Skeletal muscle satellite cell (primary cell): ENCODE measurements around the gene C6orf15.

Experiments
- H3K27me3 ChIP-seq: 2 replicates; pipeline ENCODE4 v1.7.0; 2013; ENCODE audit warnings: low read length; ENCODE audit not compliant: control insufficient read depth, insufficient read depth
- H3K36me3 ChIP-seq: 2 replicates; pipeline ENCODE4 v1.7.0; 2013; ENCODE audit warnings: mild to moderate bottlenecking, control low read depth, low read length; ENCODE audit not compliant: insufficient read depth
- H3K4me1 ChIP-seq: 2 replicates; pipeline ENCODE4 v1.7.0; 2013; ENCODE audit warnings: low read length; ENCODE audit not compliant: control insufficient read depth, insufficient read depth
- H3K4me2 ChIP-seq: 2 replicates; pipeline ENCODE4 v1.7.0; 2013; ENCODE audit warnings: mild to moderate bottlenecking, low read length
- H3K4me3 ChIP-seq: 2 replicates; pipeline ENCODE4 v1.7.0; 2013; ENCODE audit warnings: low read length
- H3K9ac ChIP-seq: 2 replicates; pipeline ENCODE4 v1.7.0; 2013; ENCODE audit warnings: mild to moderate bottlenecking, low read depth, low read length, moderate library complexity
- H3K9me3 ChIP-seq: replicated peaks from 2 replicates; pipeline ENCODE4 v1.7.0; 2013; ENCODE audit warnings: mild to moderate bottlenecking, control low read depth, low read length

Gene C6orf15

DNA sequence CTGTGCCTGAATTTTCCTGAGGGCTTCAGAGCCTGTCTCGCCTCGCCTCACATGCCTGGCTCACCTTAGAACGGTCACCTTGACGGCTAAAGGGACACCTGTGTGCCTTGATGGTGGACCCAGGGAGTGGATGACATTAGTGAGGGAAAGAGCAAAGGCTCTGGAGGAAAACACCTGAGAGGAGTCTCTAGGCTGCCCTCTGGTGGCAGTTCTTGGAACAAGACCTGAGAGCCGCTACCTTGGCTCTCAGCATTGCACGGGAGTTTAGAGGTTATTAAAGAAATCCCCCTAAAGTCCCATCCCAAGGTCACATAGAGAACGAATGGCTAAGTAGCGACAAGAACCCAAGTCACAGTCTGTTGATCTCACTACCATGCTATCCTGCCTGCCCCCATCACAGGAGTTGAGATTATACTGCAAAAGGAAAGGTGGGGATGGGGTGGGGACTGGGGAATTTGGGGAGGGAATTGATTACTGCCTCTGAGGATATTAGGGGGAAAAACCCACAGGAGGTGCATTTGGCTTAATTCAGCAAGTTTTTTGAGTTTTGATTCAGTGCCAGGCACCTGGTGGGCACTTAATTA lies 15.8 kb upstream of the C6orf15 start:
- H3K36me3 ChIP-seq: no peaks in the 10 kb centered on the region
- peaks cover 4% of the 10 kb centered on the region for H3K27me3 ChIP-seq
- H3K4me1 ChIP-seq: peaks cover 19% of the 10 kb centered on the region
- no peak overlapping the region for H3K4me3 ChIP-seq
- no peaks in the 10 kb centered on the region for H3K9me3 ChIP-seq
- no peak overlapping the region for H3K4me2 ChIP-seq
- no peak overlapping the region for H3K9ac ChIP-seq

GRCh38 chr6:31126396-31127175 lies 14.2 kb upstream of the C6orf15 start:
- H3K9me3 ChIP-seq: no peaks in the 10 kb centered on the region
- H3K9ac ChIP-seq: no peak overlapping the region

DNA sequence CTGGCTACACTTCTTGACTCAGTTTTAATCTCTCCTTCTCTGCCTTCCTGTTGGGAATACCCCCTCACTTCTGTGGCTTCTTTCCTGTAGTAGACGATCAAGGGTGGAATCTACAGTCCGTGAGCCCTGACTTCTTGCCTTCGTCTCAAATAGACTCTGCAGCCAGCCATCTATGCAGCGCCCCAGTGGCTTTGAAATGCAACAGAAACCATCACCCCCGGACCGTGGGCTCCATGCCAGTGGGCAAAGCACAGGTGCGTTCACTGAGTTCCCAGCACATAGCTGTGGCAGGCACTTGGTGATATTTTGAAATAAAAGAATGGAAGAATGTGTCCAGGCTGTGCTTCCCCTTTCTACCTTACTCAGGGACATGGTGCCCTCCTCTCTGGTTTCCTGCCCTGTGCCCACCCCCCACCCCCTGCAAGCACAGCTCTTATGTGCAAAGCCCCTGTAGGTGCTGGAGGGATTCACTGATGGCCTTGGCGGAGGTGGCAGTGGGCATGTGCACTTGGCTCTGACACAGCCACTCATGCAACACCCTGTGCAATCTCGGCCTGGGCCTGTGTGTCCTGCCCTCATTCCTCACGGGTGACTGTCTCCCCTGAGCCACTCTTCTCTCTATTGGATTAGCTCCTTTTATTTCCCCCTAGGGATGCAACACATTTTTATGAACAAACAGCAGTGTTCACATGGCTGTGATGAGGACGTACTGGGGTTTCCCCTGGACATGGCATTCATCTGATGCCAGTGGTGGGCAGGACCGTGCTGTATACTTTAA lies 13.4 kb upstream of the C6orf15 start:
- no peaks in the 10 kb centered on the region for H3K36me3 ChIP-seq
- H3K27me3 ChIP-seq: peaks cover 4% of the 10 kb centered on the region
- peaks cover 30% of the 10 kb centered on the region for H3K4me1 ChIP-seq
- H3K4me2 ChIP-seq: no peak overlapping the region
- no peaks in the 10 kb centered on the region for H3K9me3 ChIP-seq
- no peak overlapping the region for H3K9ac ChIP-seq
- no peak overlapping the region for H3K4me3 ChIP-seq

More at GRCh38 chr6:31126396-31127175, 14.2 kb upstream of the C6orf15 start:
- Histone ChIP-seq H3K4me3 (no peak overlapping the region), H3K4me1 (peaks cover 30% of the 10 kb centered on the region), H3K4me2 (no peak overlapping the region), H3K36me3 (no peaks in the 10 kb centered on the region), H3K27me3 (peaks cover 4% of the 10 kb centered on the region)

GRCh38 chr6:31125162-31125561 lies 12.8 kb upstream of the C6orf15 start:
- peaks cover 30% of the 10 kb centered on the region for H3K4me1 ChIP-seq

GRCh38 chr6:31122791-31123706 lies 10.7 kb upstream of the C6orf15 start:
- no peaks in the 10 kb centered on the region for H3K9me3 ChIP-seq
- peaks cover 30% of the 10 kb centered on the region for H3K4me1 ChIP-seq
- peak overlapping the region; percentile 54 for H3K4me2 ChIP-seq
- no peaks in the 10 kb centered on the region for H3K36me3 ChIP-seq
- no peaks in the 10 kb centered on the region for H3K27me3 ChIP-seq
- peak overlapping the region; percentile 49 for H3K4me3 ChIP-seq
- H3K9ac ChIP-seq: peak overlapping the region; percentile 38

More at GRCh38 chr6:31125162-31125561, 12.8 kb upstream of the C6orf15 start:
- Histone ChIP-seq H3K27me3 (peaks cover 4% of the 10 kb centered on the region), H3K4me2 (no peak overlapping the region), H3K9me3 (no peaks in the 10 kb centered on the region), H3K4me3 (no peak overlapping the region), H3K36me3 (no peaks in the 10 kb centered on the region), H3K9ac (no peak overlapping the region)

DNA sequence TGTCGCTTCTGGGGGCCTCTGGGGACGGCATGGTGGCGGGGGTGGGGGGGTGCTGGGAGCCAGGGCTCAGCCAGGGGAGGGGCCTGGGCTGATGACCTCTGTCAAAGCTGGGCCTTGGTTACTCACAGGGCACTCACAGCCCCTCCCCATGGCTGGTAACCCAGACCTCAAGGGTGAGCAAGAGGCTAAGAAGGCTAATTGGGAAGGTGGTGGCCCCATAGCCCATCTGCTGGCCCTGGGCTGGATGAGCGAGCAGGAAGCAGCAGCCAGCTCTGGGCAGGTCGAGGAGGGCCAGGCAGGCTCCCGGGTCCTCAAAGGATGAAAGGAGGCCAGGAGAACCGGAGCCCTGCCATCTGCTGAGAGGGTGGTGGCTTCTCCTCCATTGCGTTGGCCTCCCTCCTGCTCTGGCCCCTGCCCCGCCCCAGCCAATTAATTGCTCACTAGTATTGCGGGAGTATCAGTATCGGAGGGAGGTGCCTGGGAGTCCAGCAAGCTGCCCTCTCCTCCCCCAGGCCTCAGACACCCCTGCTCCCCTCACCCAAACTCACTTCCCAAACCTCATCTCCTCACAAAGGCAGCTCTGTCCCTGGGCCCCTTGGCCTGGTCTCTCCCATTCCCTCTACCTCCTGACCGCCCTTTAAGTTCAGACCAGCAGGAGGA lies 8.9 kb upstream of the C6orf15 start:
- H3K9ac ChIP-seq: no peak overlapping the region
- H3K27me3 ChIP-seq: no peaks in the 10 kb centered on the region
- no peak overlapping the region for H3K4me3 ChIP-seq
- no peaks in the 10 kb centered on the region for H3K9me3 ChIP-seq
- no peaks in the 10 kb centered on the region for H3K36me3 ChIP-seq
- H3K4me2 ChIP-seq: no peak overlapping the region
- peaks cover 28% of the 10 kb centered on the region for H3K4me1 ChIP-seq

GRCh38 chr6:31120151-31120915 lies 8.0 kb upstream of the C6orf15 start, which contains the start of gene CDSN:
TSS of gene CDSN (minus strand) at chr6:31120446. CDS start at chr6:31120419, 27 bp downstream.
- H3K27me3 ChIP-seq: no peaks in the 10 kb centered on the region
- peaks cover 23% of the 10 kb centered on the region for H3K4me1 ChIP-seq
- H3K9me3 ChIP-seq: no peaks in the 10 kb centered on the region
- no peak within 1 kb of the TSS for H3K9ac ChIP-seq
- H3K4me2 ChIP-seq: no peak within 1 kb of the TSS
- no peaks in the 10 kb centered on the region for H3K36me3 ChIP-seq
- H3K4me3 ChIP-seq: no peak within 1 kb of the TSS

DNA sequence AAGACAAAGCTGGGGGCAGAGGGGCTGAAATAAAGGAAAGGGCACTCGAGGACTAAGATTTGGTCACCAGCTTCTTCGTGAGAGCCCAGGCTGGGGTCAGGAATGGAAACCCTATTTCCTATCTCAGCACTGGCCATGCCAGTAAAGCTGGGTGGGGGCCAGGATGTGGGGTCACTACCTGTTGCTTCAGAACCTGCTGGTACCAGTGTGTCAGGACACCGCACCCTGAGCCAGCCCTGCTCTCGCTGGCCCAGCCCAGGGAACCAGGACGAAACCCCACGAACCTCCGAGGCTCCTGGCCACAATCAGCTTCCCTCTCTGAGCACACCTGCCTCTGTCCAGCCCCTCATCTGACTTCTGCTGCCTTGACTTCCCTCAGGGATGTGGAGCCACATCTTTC lies 5.8 kb upstream of the C6orf15 start:
- H3K36me3 ChIP-seq: no peaks in the 10 kb centered on the region
- peaks cover 34% of the 10 kb centered on the region for H3K4me1 ChIP-seq
- no peaks in the 10 kb centered on the region for H3K9me3 ChIP-seq
- H3K4me3 ChIP-seq: no peak overlapping the region
- H3K9ac ChIP-seq: no peak overlapping the region
- H3K4me2 ChIP-seq: no peak overlapping the region
- H3K27me3 ChIP-seq: no peaks in the 10 kb centered on the region

DNA sequence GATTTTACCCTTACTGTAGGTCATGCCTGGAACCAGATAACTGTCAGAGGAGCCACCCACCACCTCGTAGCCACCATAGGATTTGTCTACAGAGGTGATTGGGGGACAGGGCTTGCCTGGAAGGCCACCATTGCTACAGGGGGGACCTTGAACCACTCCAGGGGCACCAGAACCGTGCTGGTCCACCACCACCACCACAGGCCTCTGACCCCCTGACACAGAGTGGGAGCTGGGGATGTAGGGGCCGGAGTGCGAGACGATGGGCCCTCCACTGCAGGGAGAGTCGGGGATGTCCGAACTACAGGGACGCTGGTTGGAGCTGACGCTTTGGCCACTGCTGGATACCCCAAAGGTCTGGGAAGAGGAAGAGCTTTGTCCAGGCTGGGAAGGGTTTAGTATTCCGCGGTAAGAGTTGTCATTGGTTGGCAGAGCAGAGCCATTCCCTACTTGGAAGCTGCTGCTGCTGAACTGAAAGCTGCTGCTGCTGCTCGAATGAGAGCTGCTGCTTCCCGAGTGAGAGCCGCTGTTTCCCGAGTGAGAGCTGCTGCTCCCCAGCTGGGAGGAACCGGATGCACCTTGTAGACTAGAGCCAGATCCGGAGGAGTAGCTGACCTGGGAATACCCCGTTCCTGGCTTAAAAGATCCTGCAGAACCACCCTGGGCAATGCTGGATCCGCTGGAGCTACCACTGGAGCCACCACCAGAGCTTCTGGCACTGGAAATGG lies 4.4 kb upstream of the C6orf15 start:
- H3K4me1 ChIP-seq: peaks cover 23% of the 10 kb centered on the region
- no peaks in the 10 kb centered on the region for H3K27me3 ChIP-seq
- no peak overlapping the region for H3K4me3 ChIP-seq
- H3K36me3 ChIP-seq: no peaks in the 10 kb centered on the region
- no peak overlapping the region for H3K9ac ChIP-seq
- H3K9me3 ChIP-seq: no peaks in the 10 kb centered on the region
- H3K4me2 ChIP-seq: peak overlapping the region; percentile 22
